GM23338 (cell line): Measurements from ENCODE around the gene MLLT3. TPM values are rescaled to one million over a fixed set of nuclear protein-coding genes. Genes with fewer than 3 reads are reported as not detected.
A peak's percentile ranks its signal among the peaks of the same experiment; 100 is the strongest.

ENCODE experiments used
- ATAC-seq: fragments of 200-7000 bp; cut with Tn5 transposase; 3 replicates; pipeline ENCODE4 v1.9.1; 2020
- DNase-seq: peaks from one replicate; pipeline ENCODE4 v3.0.0-alpha.2; 2015; ENCODE audit warnings: low spot score
- H2AFZ ChIP-seq: fragments of 200-600 bp; sonication (generic); 2 replicates; pipeline ENCODE4 v1.8.0; 2016; ENCODE audit warnings: antibody characterized with exemption, mild to moderate bottlenecking, moderate library complexity
- H3F3A ChIP-seq: fragments of 200-600 bp; sonication (generic); replicated peaks from 2 replicates; pipeline ENCODE4 v1.8.0; 2017; ENCODE audit warnings: antibody characterized with exemption, mixed run types, low read depth
- H3K27ac ChIP-seq: fragments of 200-600 bp; sonication (generic); 2 replicates; pipeline ENCODE4 v1.6.1; 2016; ENCODE audit warnings: low read depth
- H3K27me3 ChIP-seq: fragments of 200-600 bp; sonication (generic); 2 replicates; pipeline ENCODE4 v1.8.0; 2016; ENCODE audit warnings: mild to moderate bottlenecking, mixed run types, moderate library complexity; ENCODE audit not compliant: insufficient read depth
- H3K36me3 ChIP-seq: fragments of 200-600 bp; sonication (generic); 2 replicates; pipeline ENCODE4 v1.8.0; 2016; ENCODE audit warnings: mild to moderate bottlenecking; ENCODE audit not compliant: insufficient read depth
- H3K4me1 ChIP-seq: fragments of 200-600 bp; sonication (generic); 2 replicates; pipeline ENCODE4 v1.8.0; 2016; ENCODE audit warnings: mild to moderate bottlenecking, moderate library complexity; ENCODE audit not compliant: insufficient read depth
- H3K4me2 ChIP-seq: fragments of 200-600 bp; sonication (generic); 2 replicates; pipeline ENCODE4 v1.7.1; 2017; ENCODE audit warnings: mixed run types
- H3K4me3 ChIP-seq: fragments of 200-600 bp; sonication (generic); 2 replicates; pipeline ENCODE4 v1.6.1; 2016; ENCODE audit warnings: mixed run types
- H3K79me2 ChIP-seq: fragments of 200-600 bp; sonication (generic); replicated peaks from 2 replicates; pipeline ENCODE4 v1.8.0; 2017; ENCODE audit warnings: mild to moderate bottlenecking; ENCODE audit not compliant: insufficient read depth
- H3K9me2 ChIP-seq: fragments of 200-600 bp; sonication (generic); 2 replicates; pipeline ENCODE4 v1.8.0; 2017; ENCODE audit not compliant: insufficient read depth
- H4K20me1 ChIP-seq: fragments of 200-600 bp; sonication (generic); replicated peaks from 2 replicates; pipeline ENCODE4 v1.8.0; 2017; ENCODE audit warnings: mild to moderate bottlenecking; ENCODE audit not compliant: insufficient read depth
- H3K27ac Mint-ChIP-seq: 2 replicates; pipeline ENCODE4 v1.8.0; 2020; ENCODE audit warnings: inconsistent platforms, mild to moderate bottlenecking, moderate library complexity, mixed read lengths
- H3K27me3 Mint-ChIP-seq: 3 replicates; pipeline ENCODE4 v1.8.0; 2022; ENCODE audit warnings: low read depth, mild to moderate bottlenecking, moderate library complexity, mixed read lengths, inconsistent platforms; ENCODE audit not compliant: insufficient read depth, poor library complexity
- H3K36me3 Mint-ChIP-seq: 3 replicates; pipeline ENCODE4 v1.8.0; 2021; ENCODE audit warnings: low read depth, mild to moderate bottlenecking, inconsistent platforms, moderate library complexity, mixed read lengths
- H3K4me1 Mint-ChIP-seq: 3 replicates; pipeline ENCODE4 v1.8.0; 2020; ENCODE audit warnings: mild to moderate bottlenecking, inconsistent platforms, mixed read lengths
- H3K4me3 Mint-ChIP-seq: 3 replicates; pipeline ENCODE4 v1.8.0; 2021; ENCODE audit warnings: moderate library complexity, mild to moderate bottlenecking, inconsistent platforms, mixed read lengths
- H3K9me3 Mint-ChIP-seq: 3 replicates; pipeline ENCODE4 v1.8.0; 2020; ENCODE audit warnings: moderate library complexity, mild to moderate bottlenecking, inconsistent platforms, mixed read lengths
- CREB1 ChIP-seq: fragments of 250-450 bp; sonication (Bioruptor Pico); IDR thresholded peaks from 2 replicates; pipeline ENCODE4 v1.5.0; 2020; ENCODE audit warnings: low read depth, mild to moderate bottlenecking, moderate library complexity
- EZH2 ChIP-seq: fragments of 200-600 bp; sonication (generic); IDR thresholded peaks from one replicate; pipeline ENCODE4 v1.8.0; 2017; ENCODE audit warnings: antibody characterized with exemption, mild to moderate bottlenecking, low read depth; ENCODE audit not compliant: unreplicated experiment
- EZH2phosphoT487 ChIP-seq: fragments of 200-600 bp; sonication (generic); IDR thresholded peaks from one replicate; pipeline ENCODE4 v1.8.1; 2018; ENCODE audit warnings: antibody characterized with exemption; ENCODE audit not compliant: unreplicated experiment
- JUNB ChIP-seq: IDR thresholded peaks from one replicate; pipeline ENCODE4 v1.6.1; 2016; ENCODE audit warnings: antibody characterized with exemption; ENCODE audit not compliant: unreplicated experiment
- NANOG ChIP-seq: IDR thresholded peaks from 2 replicates; pipeline ENCODE4 v1.6.1; 2016; ENCODE audit warnings: antibody characterized with exemption, borderline replicate concordance
- POLR2AphosphoS5 ChIP-seq: IDR thresholded peaks from 2 replicates; pipeline ENCODE4 v1.6.1; 2016; ENCODE audit warnings: antibody characterized with exemption, low read depth
- STAT1 ChIP-seq: IDR thresholded peaks from one replicate; pipeline ENCODE4 v1.6.1; 2016; ENCODE audit warnings: antibody characterized with exemption; ENCODE audit not compliant: unreplicated experiment
- ZNF114 ChIP-seq: fragments of 250-450 bp; sonication (Bioruptor Pico); IDR thresholded peaks from 2 replicates; pipeline ENCODE4 v1.5.0; 2020; ENCODE audit warnings: mild to moderate bottlenecking, moderate library complexity
- ZNF331 ChIP-seq: fragments of 250-450 bp; sonication (Bioruptor Pico); IDR thresholded peaks from 2 replicates; pipeline ENCODE4 v1.5.0; 2020; ENCODE audit warnings: low read depth, mild to moderate bottlenecking, moderate library complexity
- polyA plus RNA-seq: library from polyadenylated mRNA; unstranded; fragments of >200 nt; fragmentation: Nextera tagmentation; extraction: Ambion mirVana; gene quantifications from 2 replicates; pipeline ENCODE4 v1.2.1, GENCODE V29; 2016
- total RNA-seq: library from RNA; depleted of rRNA; stranded (reverse); fragments of >200 nt; shearing (Covaris generic); gene quantifications from 2 replicates; pipeline ENCODE4 v1.2.3, GENCODE V29; 2014
- TF ChIP-seq, protein P1 (sequence below): IDR thresholded peaks from 2 replicates; pipeline ENCODE4 v1.6.1; 2016; ENCODE audit warnings: antibody characterized with exemption
- TF ChIP-seq, protein P2 (sequence below): fragments of 250-450 bp; sonication (Bioruptor Pico); IDR thresholded peaks from 2 replicates; pipeline ENCODE4 v1.5.0; 2020; ENCODE audit warnings: mild to moderate bottlenecking, moderate library complexity
- TF ChIP-seq, protein P3 (sequence below), 2 experiments: fragments of 200-600 bp in 1 of 2; sonication (generic) in 1 of 2; conservative IDR thresholded peaks; 2 replicates each; pipeline versions ENCODE4 v1.5.1 to v1.6.1; 2016 to 2017; ENCODE audit warnings: antibody characterized with exemption in 2 of 2, low read depth in 2 of 2, mild to moderate bottlenecking in 2 of 2, moderate library complexity in 1 of 2

The MLLT3 gene
- total and polyA plus RNA-seq, 2 experiments from 2014 or later, result 7.5 to 9.5 TPM

DNA sequence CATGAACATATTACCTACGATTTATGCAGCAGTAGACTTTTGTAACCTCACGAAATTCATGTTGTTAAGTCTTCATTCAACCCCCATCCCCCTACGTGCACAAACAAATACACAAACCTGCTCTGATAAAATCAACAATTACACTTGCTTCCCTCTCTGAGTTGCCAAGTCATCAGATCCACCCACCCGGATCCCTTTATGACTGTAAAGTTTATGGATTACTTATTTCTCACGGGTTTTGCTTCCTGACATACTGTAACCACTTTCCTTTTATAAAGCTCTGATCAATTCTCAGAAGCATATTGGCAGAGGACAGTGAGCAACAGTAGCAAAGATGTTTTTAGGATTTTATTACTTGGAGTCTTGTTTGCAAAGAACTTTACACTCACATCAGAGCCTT, 70.5 kb downstream of the MLLT3 start (continued):
- TF ChIP-seq ZNF114 (no peak), CREB1 (CRISPR knock-in tag) (no peak), ZNF331 (no peak), JUNB (no peak)
- TF ChIP-seq, protein P1, sequence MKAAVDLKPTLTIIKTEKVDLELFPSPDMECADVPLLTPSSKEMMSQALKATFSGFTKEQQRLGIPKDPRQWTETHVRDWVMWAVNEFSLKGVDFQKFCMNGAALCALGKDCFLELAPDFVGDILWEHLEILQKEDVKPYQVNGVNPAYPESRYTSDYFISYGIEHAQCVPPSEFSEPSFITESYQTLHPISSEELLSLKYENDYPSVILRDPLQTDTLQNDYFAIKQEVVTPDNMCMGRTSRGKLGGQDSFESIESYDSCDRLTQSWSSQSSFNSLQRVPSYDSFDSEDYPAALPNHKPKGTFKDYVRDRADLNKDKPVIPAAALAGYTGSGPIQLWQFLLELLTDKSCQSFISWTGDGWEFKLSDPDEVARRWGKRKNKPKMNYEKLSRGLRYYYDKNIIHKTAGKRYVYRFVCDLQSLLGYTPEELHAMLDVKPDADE, result no peak

DNA sequence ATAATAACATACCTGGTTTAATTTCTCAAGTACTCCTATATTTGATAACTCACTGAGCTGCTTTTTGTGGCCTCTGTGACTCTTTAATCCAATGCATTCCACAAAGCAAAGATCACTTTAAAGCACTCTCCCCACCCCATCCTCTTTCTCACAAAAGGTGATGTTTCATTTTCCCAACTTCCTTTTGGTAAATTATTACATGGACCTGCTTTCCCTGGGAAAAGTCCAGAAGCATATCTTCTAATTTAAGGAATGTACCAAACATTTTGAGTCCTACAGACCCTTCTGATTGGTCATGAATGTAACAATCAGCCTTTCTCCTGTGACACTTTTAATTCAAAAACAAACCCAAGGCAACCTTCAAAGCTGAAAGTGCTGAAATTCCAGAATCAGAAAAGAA, 71.1 kb downstream of the MLLT3 start:
- H3K4me2 ChIP-seq, result no peak overlapping the region
- H2AFZ ChIP-seq, result no peak overlapping the region
- ATAC-seq (no peak), DNase-seq (no peak)
- Mint-ChIP-seq H3K9me3 (no peaks in the 10 kb centered on the region), H3K27ac (peak overlapping the region; percentile 37), H3K27me3 (peaks cover 2% of the 10 kb centered on the region), H3K4me3 (no peak overlapping the region), H3K4me1 (peaks cover 26% of the 10 kb centered on the region), H3K36me3 (no peaks in the 10 kb centered on the region)
- H3K9me2 ChIP-seq, result no peaks in the 10 kb centered on the region
- H3K27me3 ChIP-seq, result no peaks in the 10 kb centered on the region
- H3K4me3 ChIP-seq, result no peak overlapping the region
- no peaks in the 10 kb centered on the region for H3K79me2 ChIP-seq
- H3K27ac ChIP-seq, result no peak overlapping the region
- no peaks in the 10 kb centered on the region for H3F3A ChIP-seq
- peaks cover 20% of the 10 kb centered on the region for H3K4me1 ChIP-seq
- no peaks in the 10 kb centered on the region for H3K36me3 ChIP-seq
- H4K20me1 ChIP-seq, result no peaks in the 10 kb centered on the region
- TF ChIP-seq ZNF331 (no peak), CREB1 (CRISPR knock-in tag) (no peak), EZH2 (no peak), NANOG (no peak), EZH2phosphoT487 (no peak), JUNB (no peak), STAT1 (no peak), POLR2AphosphoS5 (no peak)
- TF ChIP-seq, protein P2, sequence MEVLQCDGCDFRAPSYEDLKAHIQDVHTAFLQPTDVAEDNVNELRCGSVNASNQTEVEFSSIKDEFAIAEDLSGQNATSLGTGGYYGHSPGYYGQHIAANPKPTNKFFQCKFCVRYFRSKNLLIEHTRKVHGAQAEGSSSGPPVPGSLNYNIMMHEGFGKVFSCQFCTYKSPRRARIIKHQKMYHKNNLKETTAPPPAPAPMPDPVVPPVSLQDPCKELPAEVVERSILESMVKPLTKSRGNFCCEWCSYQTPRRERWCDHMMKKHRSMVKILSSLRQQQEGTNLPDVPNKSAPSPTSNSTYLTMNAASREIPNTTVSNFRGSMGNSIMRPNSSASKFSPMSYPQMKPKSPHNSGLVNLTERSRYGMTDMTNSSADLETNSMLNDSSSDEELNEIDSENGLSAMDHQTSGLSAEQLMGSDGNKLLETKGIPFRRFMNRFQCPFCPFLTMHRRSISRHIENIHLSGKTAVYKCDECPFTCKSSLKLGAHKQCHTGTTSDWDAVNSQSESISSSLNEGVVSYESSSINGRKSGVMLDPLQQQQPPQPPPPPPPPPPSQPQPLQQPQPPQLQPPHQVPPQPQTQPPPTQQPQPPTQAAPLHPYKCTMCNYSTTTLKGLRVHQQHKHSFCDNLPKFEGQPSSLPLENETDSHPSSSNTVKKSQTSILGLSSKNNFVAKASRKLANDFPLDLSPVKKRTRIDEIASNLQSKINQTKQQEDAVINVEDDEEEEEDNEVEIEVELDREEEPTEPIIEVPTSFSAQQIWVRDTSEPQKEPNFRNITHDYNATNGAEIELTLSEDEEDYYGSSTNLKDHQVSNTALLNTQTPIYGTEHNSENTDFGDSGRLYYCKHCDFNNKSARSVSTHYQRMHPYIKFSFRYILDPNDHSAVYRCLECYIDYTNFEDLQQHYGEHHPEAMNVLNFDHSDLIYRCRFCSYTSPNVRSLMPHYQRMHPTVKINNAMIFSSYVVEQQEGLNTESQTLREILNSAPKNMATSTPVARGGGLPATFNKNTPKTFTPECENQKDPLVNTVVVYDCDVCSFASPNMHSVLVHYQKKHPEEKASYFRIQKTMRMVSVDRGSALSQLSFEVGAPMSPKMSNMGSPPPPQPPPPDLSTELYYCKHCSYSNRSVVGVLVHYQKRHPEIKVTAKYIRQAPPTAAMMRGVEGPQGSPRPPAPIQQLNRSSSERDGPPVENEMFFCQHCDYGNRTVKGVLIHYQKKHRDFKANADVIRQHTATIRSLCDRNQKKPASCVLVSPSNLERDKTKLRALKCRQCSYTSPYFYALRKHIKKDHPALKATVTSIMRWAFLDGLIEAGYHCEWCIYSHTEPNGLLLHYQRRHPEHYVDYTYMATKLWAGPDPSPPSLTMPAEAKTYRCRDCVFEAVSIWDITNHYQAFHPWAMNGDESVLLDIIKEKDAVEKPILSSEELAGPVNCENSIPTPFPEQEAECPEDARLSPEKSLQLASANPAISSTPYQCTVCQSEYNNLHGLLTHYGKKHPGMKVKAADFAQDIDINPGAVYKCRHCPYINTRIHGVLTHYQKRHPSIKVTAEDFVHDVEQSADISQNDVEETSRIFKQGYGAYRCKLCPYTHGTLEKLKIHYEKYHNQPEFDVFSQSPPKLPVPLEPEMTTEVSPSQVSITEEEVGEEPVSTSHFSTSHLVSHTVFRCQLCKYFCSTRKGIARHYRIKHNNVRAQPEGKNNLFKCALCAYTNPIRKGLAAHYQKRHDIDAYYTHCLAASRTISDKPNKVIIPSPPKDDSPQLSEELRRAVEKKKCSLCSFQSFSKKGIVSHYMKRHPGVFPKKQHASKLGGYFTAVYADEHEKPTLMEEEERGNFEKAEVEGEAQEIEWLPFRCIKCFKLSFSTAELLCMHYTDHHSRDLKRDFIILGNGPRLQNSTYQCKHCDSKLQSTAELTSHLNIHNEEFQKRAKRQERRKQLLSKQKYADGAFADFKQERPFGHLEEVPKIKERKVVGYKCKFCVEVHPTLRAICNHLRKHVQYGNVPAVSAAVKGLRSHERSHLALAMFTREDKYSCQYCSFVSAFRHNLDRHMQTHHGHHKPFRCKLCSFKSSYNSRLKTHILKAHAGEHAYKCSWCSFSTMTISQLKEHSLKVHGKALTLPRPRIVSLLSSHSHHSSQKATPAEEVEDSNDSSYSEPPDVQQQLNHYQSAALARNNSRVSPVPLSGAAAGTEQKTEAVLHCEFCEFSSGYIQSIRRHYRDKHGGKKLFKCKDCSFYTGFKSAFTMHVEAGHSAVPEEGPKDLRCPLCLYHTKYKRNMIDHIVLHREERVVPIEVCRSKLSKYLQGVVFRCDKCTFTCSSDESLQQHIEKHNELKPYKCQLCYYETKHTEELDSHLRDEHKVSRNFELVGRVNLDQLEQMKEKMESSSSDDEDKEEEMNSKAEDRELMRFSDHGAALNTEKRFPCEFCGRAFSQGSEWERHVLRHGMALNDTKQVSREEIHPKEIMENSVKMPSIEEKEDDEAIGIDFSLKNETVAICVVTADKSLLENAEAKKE, result no peak
- TF ChIP-seq, protein P1, result no peak
- TF ChIP-seq, protein P3, sequence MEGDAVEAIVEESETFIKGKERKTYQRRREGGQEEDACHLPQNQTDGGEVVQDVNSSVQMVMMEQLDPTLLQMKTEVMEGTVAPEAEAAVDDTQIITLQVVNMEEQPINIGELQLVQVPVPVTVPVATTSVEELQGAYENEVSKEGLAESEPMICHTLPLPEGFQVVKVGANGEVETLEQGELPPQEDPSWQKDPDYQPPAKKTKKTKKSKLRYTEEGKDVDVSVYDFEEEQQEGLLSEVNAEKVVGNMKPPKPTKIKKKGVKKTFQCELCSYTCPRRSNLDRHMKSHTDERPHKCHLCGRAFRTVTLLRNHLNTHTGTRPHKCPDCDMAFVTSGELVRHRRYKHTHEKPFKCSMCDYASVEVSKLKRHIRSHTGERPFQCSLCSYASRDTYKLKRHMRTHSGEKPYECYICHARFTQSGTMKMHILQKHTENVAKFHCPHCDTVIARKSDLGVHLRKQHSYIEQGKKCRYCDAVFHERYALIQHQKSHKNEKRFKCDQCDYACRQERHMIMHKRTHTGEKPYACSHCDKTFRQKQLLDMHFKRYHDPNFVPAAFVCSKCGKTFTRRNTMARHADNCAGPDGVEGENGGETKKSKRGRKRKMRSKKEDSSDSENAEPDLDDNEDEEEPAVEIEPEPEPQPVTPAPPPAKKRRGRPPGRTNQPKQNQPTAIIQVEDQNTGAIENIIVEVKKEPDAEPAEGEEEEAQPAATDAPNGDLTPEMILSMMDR (conservative IDR thresholded peaks at IDR 0.05; ENCODE audit: low read depth in 2 of 2), result no peak
